SH-SY5Y (cell line): ENCODE measurements around the gene SUB1.

Experiments
- GATA2 ChIP-seq: IDR thresholded peaks from 2 replicates; pipeline ENCODE4 v1.6.1; 2011; ENCODE audit warnings: mild to moderate bottlenecking, low read depth, low read length
- GATA3 ChIP-seq: IDR thresholded peaks from 2 replicates; pipeline ENCODE4 v1.6.1; 2011; ENCODE audit warnings: low read depth, mild to moderate bottlenecking, low read length, moderate library complexity

SUB1 gene

GRCh38 chr5:32586276-32586599 lies 881 bp downstream of the SUB1 start:
- TF ChIP-seq GATA2 (no peak), GATA3 (no peak)

- no peak for TF ChIP-seq GATA3
- no peak for TF ChIP-seq GATA2
These were observed 1.8 kb downstream of the SUB1 start for GRCh38 chr5:32587067-32587551.

GRCh38 chr5:32589416-32589815 lies 4.1 kb downstream of the SUB1 start:
- no peak for TF ChIP-seq GATA2
- TF ChIP-seq GATA3: no peak

- no peak for TF ChIP-seq GATA3
- TF ChIP-seq GATA2: no peak
These were observed 4.8 kb downstream of the SUB1 start for GRCh38 chr5:32589942-32590869.

GRCh38 chr5:32595118-32595517 lies 9.8 kb downstream of the SUB1 start:
- TF ChIP-seq GATA3 (no peak), GATA2 (no peak)

- TF ChIP-seq GATA3 (no peak), GATA2 (no peak)
These were observed 11.8 kb downstream of the SUB1 start for GRCh38 chr5:32597041-32597629.

- TF ChIP-seq GATA2: no peak
- TF ChIP-seq GATA3: no peak
These were observed 13.0 kb downstream of the SUB1 start for GRCh38 chr5:32598260-32598937.

GRCh38 chr5:32598997-32599549 lies 13.7 kb downstream of the SUB1 start:
- no peak for TF ChIP-seq GATA2
- no peak for TF ChIP-seq GATA3

- TF ChIP-seq GATA3: no peak
- TF ChIP-seq GATA2: no peak
These were observed 14.8 kb downstream of the SUB1 start for GRCh38 chr5:32600054-32600622.

- TF ChIP-seq GATA3 (no peak), GATA2 (no peak)
These were observed 16.4 kb downstream of the SUB1 start for GRCh38 chr5:32601623-32602295.

- TF ChIP-seq GATA2 (no peak), GATA3 (no peak)
These were observed 17.5 kb downstream of the SUB1 start for GRCh38 chr5:32602906-32603305.

GRCh38 chr5:32604800-32605765 lies 19.7 kb downstream of the SUB1 start:
- TF ChIP-seq GATA2: no peak
- no peak for TF ChIP-seq GATA3
